IMR-90 (cell line): Measurements from ENCODE around the gene WHRN. TPM values are rescaled to one million over a fixed set of nuclear protein-coding genes. Genes with fewer than 3 reads are reported as not detected.

Experiments
- ATAC-seq: fragments of 200-7000 bp; cut with Tn5 transposase; 2 replicates; pipeline ENCODE4 v1.9.1; 2020; ENCODE audit warnings: low read depth, mild to moderate bottlenecking, moderate library complexity
- BruUV-seq: library from RNA; stranded (reverse); fragments of 400-500 nt; replicated peaks from 2 replicates; lab custom pipeline; 2021; lab: Mats Ljungman, UMichigan
- CTCF ChIA-PET: fragments of 300-600 bp; formaldehyde crosslinking; extraction: SDS; loops from one replicate; lab custom pipeline; 2021; ENCODE audit warnings: antibody characterized with exemption; lab: Yijun Ruan, JAX
- POLR2A ChIA-PET: fragments of 300-600 bp; sonication (Branson Sonifier 250); formaldehyde crosslinking; loops from one replicate; lab custom pipeline; 2022; ENCODE audit warnings: antibody characterized with exemption; ENCODE audit not compliant: unreplicated experiment; lab: Charles Lee
- DNase-seq: peaks from one replicate; pipeline ENCODE4 v3.0.0; 2013
- H2AFZ ChIP-seq: replicated peaks from 2 replicates; pipeline ENCODE3; 2013; ENCODE audit warnings: low read length, mild to moderate bottlenecking; ENCODE audit not compliant: poor library complexity
- H2AK5ac ChIP-seq: 2 replicates; pipeline ENCODE4 v1.6.1; 2013; ENCODE audit warnings: low read depth, low read length, inconsistent platforms
- H2AK9ac ChIP-seq: replicated peaks from 2 replicates; pipeline ENCODE3; 2013; ENCODE audit warnings: mild to moderate bottlenecking, low read depth, low read length, moderate library complexity; ENCODE audit not compliant: poor library complexity
- H2BK120ac ChIP-seq: 2 replicates; pipeline ENCODE4 v1.6.1; 2013; ENCODE audit warnings: low read depth, low read length, inconsistent platforms
- H2BK15ac ChIP-seq: 3 replicates; pipeline ENCODE4 v1.6.1; 2013; ENCODE audit warnings: low read depth, low read length, inconsistent platforms
- H2BK20ac ChIP-seq: 2 replicates; pipeline ENCODE4 v1.6.1; 2013; ENCODE audit warnings: low read depth, mild to moderate bottlenecking, inconsistent platforms, low read length, moderate library complexity
- H2BK5ac ChIP-seq: 2 replicates; pipeline ENCODE4 v1.6.1; 2013; ENCODE audit warnings: mild to moderate bottlenecking, low read depth, low read length, inconsistent platforms; ENCODE audit not compliant: poor library complexity, severe bottlenecking
- H3K14ac ChIP-seq: replicated peaks from 2 replicates; pipeline ENCODE4 v1.6.1; 2013; ENCODE audit warnings: low read depth, low read length, inconsistent platforms
- H3K18ac ChIP-seq: 2 replicates; pipeline ENCODE4 v1.6.1; 2013; ENCODE audit warnings: low read depth, low read length, control low read depth
- H3K23ac ChIP-seq: 2 replicates; pipeline ENCODE4 v1.6.1; 2013; ENCODE audit warnings: low read depth, low read length, inconsistent platforms
- H3K27ac ChIP-seq: 2 replicates; pipeline ENCODE4 v1.5.1; 2013; ENCODE audit warnings: mild to moderate bottlenecking, control low read depth, low read length; ENCODE audit not compliant: insufficient read depth
- H3K27me3 ChIP-seq: 2 replicates; pipeline ENCODE4 v1.6.1; 2013; ENCODE audit warnings: low read length; ENCODE audit not compliant: control insufficient read depth, insufficient read depth
- H3K36me3 ChIP-seq: 2 replicates; pipeline ENCODE4 v1.6.1; 2013; ENCODE audit warnings: low read length, mixed read lengths; ENCODE audit not compliant: control insufficient read depth, insufficient read depth
- H3K4ac ChIP-seq: 2 replicates; pipeline ENCODE4 v1.6.1; 2013; ENCODE audit warnings: low read depth, low read length, inconsistent platforms
- H3K4me1 ChIP-seq: 2 replicates; pipeline ENCODE4 v1.6.1; 2013; ENCODE audit warnings: low read length, mixed read lengths; ENCODE audit not compliant: control insufficient read depth, insufficient read depth
- H3K4me2 ChIP-seq: 2 replicates; pipeline ENCODE4 v1.6.1; 2013; ENCODE audit warnings: low read depth, mild to moderate bottlenecking, control low read depth, low read length, moderate library complexity
- H3K4me3 ChIP-seq: 2 replicates; pipeline ENCODE4 v1.5.1; 2013; ENCODE audit warnings: low read depth, mild to moderate bottlenecking, control low read depth, low read length, moderate library complexity; ENCODE audit not compliant: insufficient read depth
- H3K56ac ChIP-seq: 2 replicates; pipeline ENCODE4 v1.6.1; 2013; ENCODE audit warnings: low read length, inconsistent platforms; ENCODE audit not compliant: insufficient read depth; ENCODE audit errors: extremely low read depth
- H3K79me1 ChIP-seq, 2 experiments: 2 replicates each; pipeline ENCODE4 v1.6.1; 2013; ENCODE audit warnings: low read length in 2 of 2, inconsistent platforms in 1 of 2, low read depth in 1 of 2
- H3K9ac ChIP-seq: 2 replicates; pipeline ENCODE4 v1.6.1; 2013; ENCODE audit warnings: low read depth, low read length, control low read depth
- H3K9me1 ChIP-seq: 2 replicates; pipeline ENCODE4 v1.6.1; 2013; ENCODE audit warnings: low read length, inconsistent platforms; ENCODE audit not compliant: insufficient read depth
- H3K9me3 ChIP-seq: 2 replicates; pipeline ENCODE4 v1.6.1; 2013; ENCODE audit warnings: low read length; ENCODE audit not compliant: control insufficient read depth, insufficient read depth
- H4K20me1 ChIP-seq: 2 replicates; pipeline ENCODE4 v1.6.1; 2013; ENCODE audit warnings: low read length, inconsistent platforms; ENCODE audit not compliant: insufficient read depth
- H4K5ac ChIP-seq: 2 replicates; pipeline ENCODE4 v1.6.1; 2013; ENCODE audit warnings: mild to moderate bottlenecking, low read depth, low read length, control low read depth
- H4K8ac ChIP-seq, 2 experiments: 2 replicates each; pipeline ENCODE4 v1.6.1; 2013; ENCODE audit warnings: low read depth in 2 of 2, low read length in 2 of 2, control low read depth in 1 of 2, inconsistent platforms in 1 of 2
- H4K91ac ChIP-seq: 2 replicates; pipeline ENCODE4 v1.6.1; 2013; ENCODE audit warnings: low read depth, low read length, inconsistent platforms; ENCODE audit not compliant: insufficient read depth
- BHLHE40 ChIP-seq: fragments of 150-350 bp; IDR thresholded peaks from 2 replicates; pipeline ENCODE4 v1.6.1; 2016; ENCODE audit warnings: mild to moderate bottlenecking, low read depth, low read length
- CEBPB ChIP-seq: IDR thresholded peaks from 2 replicates; pipeline ENCODE4 v1.6.1; 2012; ENCODE audit warnings: low read depth, low read length, improper control_type of control experiment
- CHD1 ChIP-seq: IDR thresholded peaks from 2 replicates; pipeline ENCODE4 v1.6.1; 2012; ENCODE audit warnings: low read depth, low read length, improper control_type of control experiment
- CTCF ChIP-seq: conservative IDR thresholded peaks from 2 replicates; pipeline ENCODE4 v1.5.1; 2012; ENCODE audit warnings: mild to moderate bottlenecking, low read depth, low read length, improper control_type of control experiment
- ELK1 ChIP-seq: fragments of 150-350 bp; IDR thresholded peaks from 2 replicates; pipeline ENCODE4 v1.6.1; 2016; ENCODE audit warnings: low read depth, mild to moderate bottlenecking, low read length, moderate library complexity, borderline replicate concordance
- FOS ChIP-seq: fragments of 150-350 bp; IDR thresholded peaks from 2 replicates; pipeline ENCODE4 v1.6.1; 2016; ENCODE audit warnings: low read depth, low read length
- MAFK ChIP-seq: IDR thresholded peaks from 2 replicates; pipeline ENCODE4 v1.6.1; 2012; ENCODE audit warnings: low read depth, low read length, improper control_type of control experiment
- MAZ ChIP-seq: IDR thresholded peaks from 2 replicates; pipeline ENCODE4 v1.6.1; 2012; ENCODE audit warnings: low read depth, mild to moderate bottlenecking, low read length, improper control_type of control experiment, moderate library complexity, borderline replicate concordance
- MXI1 ChIP-seq: IDR thresholded peaks from 2 replicates; pipeline ENCODE4 v1.6.1; 2012; ENCODE audit warnings: low read depth, mild to moderate bottlenecking, low read length, moderate library complexity, borderline replicate concordance
- NFE2L2 ChIP-seq: fragments of 150-350 bp; IDR thresholded peaks from 2 replicates; pipeline ENCODE4 v1.6.1; 2016; ENCODE audit warnings: low read depth, mild to moderate bottlenecking, low read length
- POLR2A ChIP-seq: IDR thresholded peaks from 2 replicates; pipeline ENCODE4 v1.6.1; 2012; ENCODE audit warnings: mild to moderate bottlenecking, low read depth, low read length
- RAD21 ChIP-seq: IDR thresholded peaks from 2 replicates; pipeline ENCODE4 v1.6.1; 2012; ENCODE audit warnings: low read length, improper control_type of control experiment
- RCOR1 ChIP-seq: IDR thresholded peaks from 2 replicates; pipeline ENCODE4 v1.6.1; 2012; ENCODE audit warnings: mild to moderate bottlenecking, low read length, improper control_type of control experiment; ENCODE audit not compliant: insufficient replicate concordance
- RFX5 ChIP-seq: IDR thresholded peaks from 2 replicates; pipeline ENCODE4 v1.8.0; 2012; ENCODE audit warnings: low read depth, mild to moderate bottlenecking, low read length, moderate library complexity
- SMC3 ChIP-seq: fragments of 150-350 bp; IDR thresholded peaks from 2 replicates; pipeline ENCODE4 v1.6.1; 2016; ENCODE audit warnings: low read depth, mild to moderate bottlenecking, antibody characterized with exemption, low read length, moderate library complexity
- USF2 ChIP-seq: fragments of 150-350 bp; IDR thresholded peaks from 2 replicates; pipeline ENCODE4 v1.6.1; 2017; ENCODE audit warnings: mild to moderate bottlenecking, antibody characterized with exemption, low read length, low read depth
- WGBS, 2 experiments: methylation state at CpG; one replicate each; pipeline versions ENCODE4 v1.1.5 to v1.1.7; 2013; ENCODE audit warnings: missing lambda C conversion rate in 2 of 2; ENCODE audit not compliant: insufficient read length in 1 of 2; ENCODE audit errors: extremely low coverage in 2 of 2; 5-methylcytosine and 5-hydroxymethylcytosine counted together
- dilution Hi-C: fragments of 300-500 bp; cut with HindIII; formaldehyde crosslinking; loops from one replicate; pipeline ENCODE4 v1.14.3; 2018; ENCODE audit warnings: low sequenced_read_pairs; ENCODE audit not compliant: unreplicated experiment
- in situ Hi-C: fragments of 300-500 bp; cut with MboI; formaldehyde crosslinking; loops from 3 replicates; pipeline ENCODE4 v1.14.3; 2019; ENCODE audit warnings: low sequenced_read_pairs, inconsistent platforms, mixed read lengths
- intact Hi-C: fragments of 100-400 bp; cut with micrococcal nuclease; formaldehyde crosslinking; loops from 2 replicates; pipeline ENCODE4 v1.10.0; 2022
- polyA plus RNA-seq, 3 experiments: library from polyadenylated mRNA; depleted of rRNA; stranded (reverse); fragments of >200 nt; gene quantifications; 2 replicates each; pipeline ENCODE4 v1.2.3, GENCODE V29; 2012; ENCODE audit warnings: low replicate concordance in 1 of 3
- total RNA-seq: library from RNA; depleted of rRNA; stranded (reverse); fragments of >200 nt; gene quantifications from 2 replicates; pipeline ENCODE4 v1.2.3, GENCODE V29; 2012

WHRN gene
- total and polyA plus RNA-seq, 2 of the 4 experiments (the other 2 are of a cell fraction), result 0.18 to 2.6 TPM

GRCh38 chr9:114400219-114400618 lies 105.1 kb downstream of the WHRN start:
- Histone ChIP-seq H3K36me3 (no peaks in the 10 kb centered on the region), H4K8ac (no peak overlapping the region), H3K9me1 (no peaks in the 10 kb centered on the region), H3K4ac (no peak overlapping the region), H2BK5ac (no peak overlapping the region), H2BK20ac (no peak overlapping the region), H4K20me1 (no peaks in the 10 kb centered on the region), H2AK9ac (no peak overlapping the region), H3K4me1 (peaks cover 3% of the 10 kb centered on the region; the same call in 1 of the 2 replicates), H3K9me3 (no peaks in the 10 kb centered on the region), H3K4me3 (no peak overlapping the region), H3K79me1 (peaks cover 3 to 9% of the 10 kb centered on the region in 2 experiments; a peak in 1 of 4 replicates), H3K27ac (no peak overlapping the region), H3K4me2 (no peak overlapping the region), H4K91ac (no peak overlapping the region), H3K18ac (no peak overlapping the region), H2AK5ac (no peak overlapping the region), H3K9ac (no peak overlapping the region), H2BK15ac (no peak overlapping the region), H3K56ac (no peak overlapping the region), H2AFZ (no peak overlapping the region), H3K27me3 (no peaks in the 10 kb centered on the region), H3K14ac (no peak overlapping the region), H2BK120ac (no peak overlapping the region), H3K23ac (no peak overlapping the region; the same call in 1 of the 2 replicates), H4K5ac (no peak overlapping the region)
- no peak for DNase-seq
- dilution Hi-C loops (no loop called here), in situ Hi-C loops (loop anchor here (10.0 kb wide), 2 partner anchors 335 to 505 kb away; no protein-coding TSS in a partner anchor), intact Hi-C loops (loop anchor here (10.0 kb wide), 1 partner anchor 505 kb away; no protein-coding TSS in a partner anchor)
- POLR2A ChIA-PET, result no interaction called here
- no TSS peak for BruUV-seq
- CTCF ChIA-PET, result interaction anchor here (1.1 to 1.4 kb wide), 2 partner anchors 17 to 254 kb away, joined by 3 read pairs; no protein-coding TSS in a partner anchor
- TF ChIP-seq MAZ, result no peak
- no peak for TF ChIP-seq RAD21
- no peak for TF ChIP-seq USF2
- no peak for TF ChIP-seq RFX5
- TF ChIP-seq ELK1, result no peak
- TF ChIP-seq SMC3, result no peak
- no peak for TF ChIP-seq RCOR1
- TF ChIP-seq CTCF, result no peak
- TF ChIP-seq FOS, result no peak
- no peak for TF ChIP-seq MXI1
- no peak for TF ChIP-seq BHLHE40
- no peak for TF ChIP-seq CHD1
- no peak for TF ChIP-seq MAFK
- TF ChIP-seq POLR2A, result no peak
- TF ChIP-seq CEBPB, result no peak
- TF ChIP-seq NFE2L2, result no peak
- no CpG with 5 or more reads among the region's 1 CpG for WGBS, 2 experiments
- no peak for ATAC-seq
